GM12873 (cell line): ENCODE data around the gene PDCD10.

Experiments
- CTCF ChIP-seq: IDR thresholded peaks from 2 replicates; pipeline ENCODE4 v1.5.1; 2012; ENCODE audit warnings: low read depth, mild to moderate bottlenecking, moderate library complexity, low read length, control low read depth; ENCODE audit not compliant: insufficient read depth; ENCODE audit errors: missing control alignments

Gene PDCD10

GRCh38 chr3:167709690-167710089 is 25.0 kb downstream of the PDCD10 start:
- no peak for TF ChIP-seq CTCF

GRCh38 chr3:167705840-167706239 is 28.9 kb downstream of the PDCD10 start:
- TF ChIP-seq CTCF, result no peak

GRCh38 chr3:167700926-167701325 is 33.8 kb downstream of the PDCD10 start:
- no peak for TF ChIP-seq CTCF

GRCh38 chr3:167700046-167700445 is 34.6 kb downstream of the PDCD10 start:
- no peak for TF ChIP-seq CTCF

GRCh38 chr3:167694121-167694520 is 40.6 kb downstream of the PDCD10 start:
- no peak for TF ChIP-seq CTCF

- TF ChIP-seq CTCF, result no peak
Observed at GRCh38 chr3:167691366-167691765, 43.3 kb downstream of the PDCD10 start.

GRCh38 chr3:167684388-167684993 is 50.2 kb downstream of the PDCD10 start:
- TF ChIP-seq CTCF, result peak; percentile 46
